AG09319 (cell line): ENCODE results near the gene SHANK2.

Source experiments
- DNase-seq: peaks from one replicate; pipeline ENCODE4 v3.0.0-alpha.2; 2010; ENCODE audit warnings: low read depth; ENCODE audit errors: extremely low read depth
- CTCF ChIP-seq: IDR thresholded peaks from 2 replicates; pipeline ENCODE4 v1.5.1; 2011; ENCODE audit warnings: low read depth, mild to moderate bottlenecking, inconsistent platforms, low read length, moderate library complexity

SHANK2 gene

GRCh38 chr11:71268706-71269321 is 16.4 kb upstream of the SHANK2 start:
- DNase-seq = no peak
- TF ChIP-seq CTCF = no peak

GRCh38 chr11:71267807-71268421 is 15.5 kb upstream of the SHANK2 start:
- TF ChIP-seq CTCF = no peak
- no peak for DNase-seq

GRCh38 chr11:71266114-71266833 is 13.9 kb upstream of the SHANK2 start:
- no peak for DNase-seq
- no peak for TF ChIP-seq CTCF

- no peak for TF ChIP-seq CTCF
- no peak for DNase-seq
Measured at GRCh38 chr11:71265559-71266092, 13.2 kb upstream of the SHANK2 start.

GRCh38 chr11:71263386-71263785 is 11.0 kb upstream of the SHANK2 start:
- DNase-seq = no peak
- no peak for TF ChIP-seq CTCF

- no peak for TF ChIP-seq CTCF
- DNase-seq = no peak
Measured at GRCh38 chr11:71255800-71256479, 3.6 kb upstream of the SHANK2 start.
